Measurements from ENCODE around the gene CEBPE. TPM values are rescaled to one million over a fixed set of nuclear protein-coding genes. Genes with fewer than 3 reads are reported as not detected.

CEBPE gene
- total and polyA plus RNA-seq, 7 donors: 0.28 to 0.68 TPM; not detected in 5

- 61 to 78% methylated on average over 16 of the region's 16 CpGs for WGBS, 2 donors
- TF ChIP-seq POLR2A (IDR thresholded peaks at IDR 0.05): no peak
- TF ChIP-seq, protein P1, sequence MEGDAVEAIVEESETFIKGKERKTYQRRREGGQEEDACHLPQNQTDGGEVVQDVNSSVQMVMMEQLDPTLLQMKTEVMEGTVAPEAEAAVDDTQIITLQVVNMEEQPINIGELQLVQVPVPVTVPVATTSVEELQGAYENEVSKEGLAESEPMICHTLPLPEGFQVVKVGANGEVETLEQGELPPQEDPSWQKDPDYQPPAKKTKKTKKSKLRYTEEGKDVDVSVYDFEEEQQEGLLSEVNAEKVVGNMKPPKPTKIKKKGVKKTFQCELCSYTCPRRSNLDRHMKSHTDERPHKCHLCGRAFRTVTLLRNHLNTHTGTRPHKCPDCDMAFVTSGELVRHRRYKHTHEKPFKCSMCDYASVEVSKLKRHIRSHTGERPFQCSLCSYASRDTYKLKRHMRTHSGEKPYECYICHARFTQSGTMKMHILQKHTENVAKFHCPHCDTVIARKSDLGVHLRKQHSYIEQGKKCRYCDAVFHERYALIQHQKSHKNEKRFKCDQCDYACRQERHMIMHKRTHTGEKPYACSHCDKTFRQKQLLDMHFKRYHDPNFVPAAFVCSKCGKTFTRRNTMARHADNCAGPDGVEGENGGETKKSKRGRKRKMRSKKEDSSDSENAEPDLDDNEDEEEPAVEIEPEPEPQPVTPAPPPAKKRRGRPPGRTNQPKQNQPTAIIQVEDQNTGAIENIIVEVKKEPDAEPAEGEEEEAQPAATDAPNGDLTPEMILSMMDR (IDR thresholded peaks at IDR 0.05): no peak
- TF ChIP-seq POLR2AphosphoS5 (IDR thresholded peaks at IDR 0.05): no peak
- TF ChIP-seq EP300 (IDR thresholded peaks at IDR 0.05): no peak
- Histone ChIP-seq H3K27me3 (peaks cover 0 to 6% (median 0%) of the 10 kb centered on the region in 3 donors), H3K4me1 (peaks cover 0 to 11% (median 9%) of the 10 kb centered on the region in 4 donors), H3K27ac (no peak overlapping the region), H3K4me3 (no peak overlapping the region), H3K36me3 (no peaks in the 10 kb centered on the region), H3K9me3 (no peaks in the 10 kb centered on the region)
- DNase-seq: peak; percentile 55
- intact Hi-C loops (cut with DNase I): loop anchor here (1.0 kb wide), 1 partner anchor 68 kb away; no protein-coding TSS in a partner anchor
These were observed 590 bp upstream of the CEBPE start for GRCh38 chr14:23119363-23120327.

- Histone ChIP-seq H3K4me1 (peaks cover 0 to 11% (median 9%) of the 10 kb centered on the region in 4 donors), H3K27ac (no peak overlapping the region), H3K36me3 (no peaks in the 10 kb centered on the region), H3K4me3 (no peak overlapping the region), H3K27me3 (peaks cover 0 to 18% (median 3%) of the 10 kb centered on the region in 3 donors), H3K9me3 (no peaks in the 10 kb centered on the region)
- intact Hi-C loops (cut with DNase I): no loop called here
- 90% methylated on average over 32 of the region's 32 CpGs for WGBS, 2 donors
- DNase-seq: peak; percentile 42
- no peak for TF ChIP-seq POLR2A (IDR thresholded peaks at IDR 0.05)
- TF ChIP-seq EP300 (IDR thresholded peaks at IDR 0.05): no peak
- TF ChIP-seq POLR2AphosphoS5 (IDR thresholded peaks at IDR 0.05): no peak
- TF ChIP-seq, protein P1 (IDR thresholded peaks at IDR 0.05): no peak
These were observed 1.6 kb downstream of the CEBPE start for GRCh38 chr14:23117371-23118020.

DNA sequence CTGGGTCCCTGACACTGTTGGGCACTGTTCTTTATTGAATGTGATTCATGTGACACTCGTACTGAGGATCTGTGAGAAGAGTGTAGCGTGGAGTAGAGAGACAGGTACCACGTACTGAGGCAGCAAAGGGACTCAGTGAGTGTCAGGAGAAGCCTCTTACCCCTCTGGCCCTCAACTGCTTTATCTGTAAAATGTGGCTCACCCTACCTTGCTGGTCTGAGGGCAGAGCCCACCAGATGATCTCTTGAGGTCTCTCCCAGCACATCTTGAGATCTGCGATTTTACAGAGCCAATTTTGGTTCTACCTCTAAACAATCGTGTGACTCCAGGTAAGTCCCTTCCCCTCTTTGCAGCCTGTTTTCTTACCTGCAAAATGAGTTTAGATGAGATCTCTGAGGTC, 3.1 kb downstream of the CEBPE start:
- TF ChIP-seq, protein P1 (IDR thresholded peaks at IDR 0.05): no peak
- no peak for TF ChIP-seq POLR2AphosphoS5 (IDR thresholded peaks at IDR 0.05)
- no peak for TF ChIP-seq EP300 (IDR thresholded peaks at IDR 0.05)
- no peak for TF ChIP-seq POLR2A (IDR thresholded peaks at IDR 0.05)
- DNase-seq: no peak
- WGBS, 2 donors: 83 to 88% methylated on average over 5 of the region's 5 CpGs
- Histone ChIP-seq H3K4me1 (peaks cover 0 to under 1% (median under 1%) of the 10 kb centered on the region in 4 donors), H3K36me3 (no peaks in the 10 kb centered on the region), H3K27me3 (peaks cover 0 to 26% (median 3%) of the 10 kb centered on the region in 3 donors), H3K4me3 (no peak overlapping the region), H3K9me3 (no peaks in the 10 kb centered on the region), H3K27ac (no peak overlapping the region)
- intact Hi-C loops (cut with DNase I): no loop called here

DNA sequence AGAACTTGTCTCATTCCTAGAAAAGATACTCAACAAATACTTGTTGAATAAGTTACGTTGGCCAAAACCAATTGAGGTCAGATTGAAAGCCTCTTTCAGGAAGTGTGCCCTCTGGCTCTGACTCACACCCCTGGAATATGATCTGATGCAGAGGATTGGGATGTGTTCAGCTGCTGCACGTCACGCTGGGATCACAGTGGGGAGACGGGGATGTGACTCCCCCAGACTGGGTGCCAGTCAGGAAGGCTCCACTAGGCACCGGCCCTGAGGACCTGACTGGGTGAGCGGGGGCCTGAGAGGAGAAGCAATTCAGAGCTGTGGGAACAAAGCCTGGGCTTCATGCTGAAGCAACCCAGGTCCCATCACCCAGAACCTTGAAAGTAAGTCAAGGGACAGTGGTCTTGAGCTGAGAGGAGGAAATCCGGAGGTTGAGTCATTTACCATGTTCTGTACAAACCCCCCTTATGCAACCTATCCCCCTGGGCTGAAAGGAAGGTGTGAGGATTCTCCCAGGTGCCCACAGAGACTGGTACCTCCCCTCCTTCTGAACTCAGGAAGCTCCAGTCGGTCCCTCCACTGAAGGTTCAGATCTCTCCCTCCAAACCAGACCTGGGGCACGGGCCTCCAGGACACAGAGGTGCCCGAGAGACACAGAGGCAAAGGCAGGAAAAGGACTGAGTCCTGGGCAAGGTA, 3.9 kb downstream of the CEBPE start:
- Histone ChIP-seq H3K4me1 (no peaks in the 10 kb centered on the region), H3K27me3 (peaks cover 0 to 26% (median 3%) of the 10 kb centered on the region in 3 donors), H3K27ac (no peak overlapping the region), H3K36me3 (no peaks in the 10 kb centered on the region), H3K9me3 (no peaks in the 10 kb centered on the region), H3K4me3 (no peak overlapping the region)
- WGBS, 2 donors: 72 to 77% methylated on average over 10 of the region's 10 CpGs
- TF ChIP-seq EP300 (IDR thresholded peaks at IDR 0.05): no peak
- no peak for TF ChIP-seq POLR2AphosphoS5 (IDR thresholded peaks at IDR 0.05)
- TF ChIP-seq POLR2A (IDR thresholded peaks at IDR 0.05): no peak
- TF ChIP-seq, protein P1 (IDR thresholded peaks at IDR 0.05): no peak
- peak; percentile 58 for DNase-seq
- intact Hi-C loops (cut with DNase I): no loop called here

All from sigmoid colon (tissue), 7 donors.